Vagina (tissue), 2 donors: ENCODE measurements around the gene LONRF2. TPM values are rescaled to one million over a fixed set of nuclear protein-coding genes. Genes with fewer than 3 reads are reported as not detected.

Source experiments
- DNase-seq, 2 donors: peaks; one replicate each; pipeline ENCODE4 v3.0.0-alpha.2; 2017; ENCODE audit errors: extremely low spot score in 2 of 2
- H3K27ac ChIP-seq: fragments of 200-600 bp; sonication (generic); one replicate; pipeline ENCODE4 v1.5.1; 2019
- H3K27me3 ChIP-seq: fragments of 200-600 bp; sonication (generic); one replicate; pipeline ENCODE4 v1.5.1; 2019
- H3K36me3 ChIP-seq, 2 donors: fragments of 200-600 bp; sonication (generic); one replicate each; pipeline ENCODE4 v1.5.1; 2017 to 2019
- H3K4me1 ChIP-seq: fragments of 200-600 bp; sonication (generic); one replicate; pipeline ENCODE4 v1.5.1; 2019
- H3K4me3 ChIP-seq, 2 donors: fragments of 200-600 bp; sonication (generic); 1 replicate in 1 of 2; 2 replicates in 1 of 2; pipeline ENCODE4 v1.5.1; 2016 to 2019
- H3K9me3 ChIP-seq: fragments of 200-600 bp; sonication (generic); one replicate; pipeline ENCODE4 v1.5.1; 2019
- CTCF ChIP-seq, 3 experiments: fragments of 450-650 bp in 2 of 3; fragments of 200-600 bp in 1 of 3; sonication (generic) in 1 of 3; IDR thresholded peaks; one replicate each; pipeline ENCODE4 v1.5.1; 2017 to 2019; ENCODE audit warnings: antibody characterized with exemption in 3 of 3, mild to moderate bottlenecking in 2 of 3, moderate library complexity in 2 of 3
- POLR2A ChIP-seq, 2 donors: fragments of 450-650 bp; IDR thresholded peaks; one replicate each; pipeline ENCODE4 v1.6.1; 2017; ENCODE audit warnings: antibody characterized with exemption in 2 of 2, mild to moderate bottlenecking in 2 of 2, moderate library complexity in 2 of 2
- POLR2AphosphoS5 ChIP-seq, 2 donors: sonication (generic); formaldehyde crosslinking; IDR thresholded peaks; one replicate each; pipeline ENCODE4 v1.9.0; 2017; ENCODE audit warnings: antibody characterized with exemption in 2 of 2, mild to moderate bottlenecking in 2 of 2, low read depth in 1 of 2; ENCODE audit not compliant: insufficient read depth in 1 of 2
- intact Hi-C: fragments of 100-400 bp; cut with DNase I; formaldehyde crosslinking; loops from one replicate; pipeline ENCODE4 v1.15.1; 2023
- total RNA-seq: library from RNA; depleted of rRNA; stranded (reverse); fragments of >200 nt; gene quantifications from one replicate; pipeline ENCODE4 v1.2.3, GENCODE V29; 2016

The LONRF2 gene
- total RNA-seq, 1 donor from 2014 or later, result 9.6 TPM

- peak; percentile 67 to 80 for DNase-seq
- Histone ChIP-seq H3K27ac (no peak overlapping the region), H3K27me3 (no peaks in the 10 kb centered on the region), H3K4me3 (no peak overlapping the region), H3K9me3 (no peaks in the 10 kb centered on the region), H3K36me3 (peaks cover 0 to 4% of the 10 kb centered on the region in 2 donors), H3K4me1 (no peaks in the 10 kb centered on the region)
- TF ChIP-seq POLR2AphosphoS5 (IDR thresholded peaks at IDR 0.05; ENCODE audit: insufficient read depth in 1 of 2, low read depth in 1 of 2), result no peak
- TF ChIP-seq POLR2A (IDR thresholded peaks at IDR 0.05), result no peak
- TF ChIP-seq CTCF (IDR thresholded peaks at IDR 0.05), result no peak
- intact Hi-C loops, result no loop called here
Observed at GRCh38 chr2:100279586-100280534, 42.4 kb downstream of the LONRF2 start.

GRCh38 chr2:100278986-100279385, 43.3 kb downstream of the LONRF2 start:
- no peaks in the 10 kb centered on the region for H3K9me3 ChIP-seq
- H3K36me3 ChIP-seq, result peaks cover 0 to 4% of the 10 kb centered on the region in 2 donors
- TF ChIP-seq POLR2AphosphoS5 (IDR thresholded peaks at IDR 0.05; ENCODE audit: insufficient read depth in 1 of 2, low read depth in 1 of 2) (no peak), POLR2A (IDR thresholded peaks at IDR 0.05) (no peak), CTCF (IDR thresholded peaks at IDR 0.05) (no peak)
- H3K27me3 ChIP-seq, result no peaks in the 10 kb centered on the region
- no peaks in the 10 kb centered on the region for H3K4me1 ChIP-seq
- no peak overlapping the region for H3K4me3 ChIP-seq
- DNase-seq, result peak; percentile 52 to 85
- H3K27ac ChIP-seq, result no peak overlapping the region
- intact Hi-C loops, result no loop called here

GRCh38 chr2:100278501-100278900, 43.8 kb downstream of the LONRF2 start:
- intact Hi-C loops, result no loop called here
- H3K4me1 ChIP-seq, result no peaks in the 10 kb centered on the region
- DNase-seq, result peak; percentile 62 to 74
- no peak overlapping the region for H3K4me3 ChIP-seq
- H3K27me3 ChIP-seq, result no peaks in the 10 kb centered on the region
- no peak for TF ChIP-seq POLR2A (IDR thresholded peaks at IDR 0.05)
- TF ChIP-seq POLR2AphosphoS5 (IDR thresholded peaks at IDR 0.05; ENCODE audit: insufficient read depth in 1 of 2, low read depth in 1 of 2), result no peak
- TF ChIP-seq CTCF (IDR thresholded peaks at IDR 0.05), result no peak
- H3K27ac ChIP-seq, result no peak overlapping the region
- peaks cover 0 to 4% of the 10 kb centered on the region in 2 donors for H3K36me3 ChIP-seq
- no peaks in the 10 kb centered on the region for H3K9me3 ChIP-seq

- H3K9me3 ChIP-seq, result no peaks in the 10 kb centered on the region
- TF ChIP-seq POLR2A (IDR thresholded peaks at IDR 0.05), result no peak
- TF ChIP-seq CTCF (IDR thresholded peaks at IDR 0.05), result no peak
- TF ChIP-seq POLR2AphosphoS5 (IDR thresholded peaks at IDR 0.05; ENCODE audit: insufficient read depth in 1 of 2, low read depth in 1 of 2), result no peak
- H3K27me3 ChIP-seq, result no peaks in the 10 kb centered on the region
- intact Hi-C loops, result no loop called here
- no peak overlapping the region for H3K27ac ChIP-seq
- no peaks in the 10 kb centered on the region for H3K4me1 ChIP-seq
- no peak overlapping the region for H3K4me3 ChIP-seq
- no peaks in the 10 kb centered on the region for H3K36me3 ChIP-seq
- DNase-seq, result peak; percentile 74 to 79
Observed at GRCh38 chr2:100277540-100278207, 44.6 kb downstream of the LONRF2 start.
